H1 (cell line): Measurements from ENCODE around the gene C1orf56. TPM values are rescaled to one million over a fixed set of nuclear protein-coding genes. Genes with fewer than 3 reads are reported as not detected.

ENCODE experiments used
- CTCF ChIA-PET: fragments of 300-600 bp; sonication (Branson Sonifier 250); formaldehyde crosslinking; loops from one replicate; lab custom pipeline; 2021; ENCODE audit not compliant: partially characterized antibody; lab: Charles Lee
- POLR2A ChIA-PET: fragments of 300-600 bp; sonication (Branson Sonifier 250); formaldehyde crosslinking; loops from one replicate; lab custom pipeline; 2021; ENCODE audit warnings: inconsistent platforms; ENCODE audit not compliant: partially characterized antibody; lab: Charles Lee
- DNase-seq, 2 experiments: peaks; one replicate each; pipeline versions ENCODE4 v3.0.0 to v3.0.0-alpha.2; 2010 to 2022; ENCODE audit warnings: low spot score in 2 of 2, low read depth in 1 of 2, mixed read lengths in 1 of 2
- FAIRE-seq: peaks from 2 replicates; lab custom pipeline; 2011; peaks lifted over from hg19 to GRCh38; lab: Jason Lieb, UNC
- H2AFZ ChIP-seq: 2 replicates; pipeline ENCODE4 v1.8.1; 2012; ENCODE audit warnings: low read length, inconsistent platforms
- H2AK5ac ChIP-seq: 2 replicates; pipeline ENCODE4 v1.6.1; 2013; ENCODE audit warnings: low read depth, low read length
- H2BK120ac ChIP-seq: replicated peaks from 2 replicates; pipeline ENCODE3; 2013; ENCODE audit warnings: low read depth, low read length, inconsistent platforms
- H2BK12ac ChIP-seq: 2 replicates; pipeline ENCODE4 v1.6.1; 2013; ENCODE audit warnings: low read depth, low read length
- H2BK15ac ChIP-seq: 2 replicates; pipeline ENCODE4 v1.6.1; 2013; ENCODE audit warnings: low read length
- H2BK20ac ChIP-seq: 2 replicates; pipeline ENCODE4 v1.6.1; 2013; ENCODE audit warnings: low read length
- H2BK5ac ChIP-seq: 2 replicates; pipeline ENCODE4 v1.6.1; 2013; ENCODE audit warnings: low read depth, low read length
- H3K14ac ChIP-seq: 2 replicates; pipeline ENCODE4 v1.6.1; 2013; ENCODE audit warnings: inconsistent platforms; ENCODE audit not compliant: insufficient read length
- H3K18ac ChIP-seq: 2 replicates; pipeline ENCODE4 v1.6.1; 2013; ENCODE audit warnings: low read length; ENCODE audit errors: extremely low read depth
- H3K23ac ChIP-seq: 2 replicates; pipeline ENCODE4 v1.6.1; 2013; ENCODE audit warnings: inconsistent platforms; ENCODE audit not compliant: insufficient read length
- H3K23me2 ChIP-seq: 2 replicates; pipeline ENCODE4 v1.6.1; 2013; ENCODE audit warnings: low read depth, low read length
- H3K27ac ChIP-seq: 2 replicates; pipeline ENCODE4 v1.6.1; 2011; ENCODE audit warnings: low read depth, low read length, inconsistent platforms
- H3K27me3 ChIP-seq, 4 experiments: replicated peaks in 1 of 4; 1 replicate in 1 of 4; 2 replicates in 3 of 4; pipeline versions ENCODE4 v1.6.1 to v1.8.1; 2011 to 2013; ENCODE audit warnings: low read length in 3 of 4, mild to moderate bottlenecking in 3 of 4, inconsistent platforms in 2 of 4, mixed read lengths in 2 of 4, moderate library complexity in 1 of 4; ENCODE audit not compliant: control insufficient read depth in 3 of 4, insufficient read depth in 3 of 4; ENCODE audit errors: extremely low read depth in 1 of 4
- H3K36me3 ChIP-seq, 4 experiments: 2 replicates each; pipeline versions ENCODE4 v1.6.1 to v1.8.1; 2011 to 2013; ENCODE audit warnings: mild to moderate bottlenecking in 4 of 4, low read length in 3 of 4, moderate library complexity in 2 of 4, control low read depth in 1 of 4, inconsistent platforms in 1 of 4; ENCODE audit not compliant: insufficient read depth in 4 of 4, control insufficient read depth in 2 of 4
- H3K4ac ChIP-seq: replicated peaks from 2 replicates; pipeline ENCODE3; 2013; ENCODE audit warnings: low read length, low read depth, mixed read lengths, inconsistent platforms; ENCODE audit not compliant: insufficient read length
- H3K4me1 ChIP-seq, 4 experiments: replicated peaks in 1 of 4; 1 replicate in 1 of 4; 2 replicates in 3 of 4; pipeline versions ENCODE4 v1.6.1 to v1.8.1; 2011 to 2013; ENCODE audit warnings: low read length in 3 of 4, inconsistent platforms in 2 of 4, mixed read lengths in 1 of 4; ENCODE audit not compliant: insufficient read depth in 4 of 4, control insufficient read depth in 3 of 4
- H3K4me2 ChIP-seq, 2 experiments: 2 replicates each; pipeline versions ENCODE4 v1.6.1 to v1.8.1; 2011 to 2013; ENCODE audit warnings: low read depth in 2 of 2, low read length in 2 of 2, control low read depth in 1 of 2, inconsistent platforms in 1 of 2, mild to moderate bottlenecking in 1 of 2; ENCODE audit not compliant: insufficient read depth in 1 of 2
- H3K4me3 ChIP-seq, 4 experiments: fragments of 200-600, 300-600 bp in 1 of 4; sonication (generic), shearing (Covaris generic), sonication (Bioruptor Twin) in 1 of 4; 2 replicates each; pipeline versions ENCODE4 v1.5.1 to v1.8.1; 2011 to 2016; ENCODE audit warnings: low read length in 4 of 4, low read depth in 3 of 4, control low read depth in 2 of 4, inconsistent platforms in 2 of 4, mild to moderate bottlenecking in 2 of 4, mixed read lengths in 1 of 4, moderate library complexity in 1 of 4; ENCODE audit not compliant: insufficient read depth in 2 of 4; ENCODE audit errors: extremely low read depth in 1 of 4
- H3K56ac ChIP-seq: replicated peaks from 2 replicates; pipeline ENCODE3; 2013; ENCODE audit warnings: low read depth, mild to moderate bottlenecking, mixed read lengths, low read length, inconsistent platforms; ENCODE audit not compliant: insufficient read length
- H3K79me1 ChIP-seq: 2 replicates; pipeline ENCODE4 v1.6.1; 2013; ENCODE audit warnings: low read depth, low read length, control low read depth
- H3K79me2 ChIP-seq, 2 experiments: 2 replicates each; pipeline versions ENCODE4 v1.6.1 to v1.8.1; 2012 to 2013; ENCODE audit warnings: low read length in 2 of 2, mild to moderate bottlenecking in 2 of 2, inconsistent platforms in 1 of 2; ENCODE audit not compliant: insufficient read depth in 2 of 2, control insufficient read depth in 1 of 2
- H3K9ac ChIP-seq, 4 experiments: replicated peaks in 1 of 4; 1 replicate in 1 of 4; 2 replicates in 3 of 4; pipeline versions ENCODE4 v1.6.1 to v1.8.1; 2011 to 2013; ENCODE audit warnings: low read depth in 3 of 4, low read length in 3 of 4, control low read depth in 2 of 4, mild to moderate bottlenecking in 2 of 4, moderate library complexity in 2 of 4, inconsistent platforms in 1 of 4; ENCODE audit errors: extremely low read depth in 1 of 4
- H3K9me3 ChIP-seq, 2 experiments: 2 replicates each; pipeline versions ENCODE4 v1.6.1 to v1.8.1; 2012 to 2013; ENCODE audit warnings: mild to moderate bottlenecking in 2 of 2, moderate library complexity in 2 of 2, control low read depth in 1 of 2, inconsistent platforms in 1 of 2, low read depth in 1 of 2, low read length in 1 of 2, mixed read lengths in 1 of 2; ENCODE audit not compliant: insufficient read depth in 2 of 2
- H4K20me1 ChIP-seq, 2 experiments: replicated peaks in 1 of 2; 2 replicates each; pipeline versions ENCODE3 to v1.8.1; 2011 to 2013; ENCODE audit warnings: inconsistent platforms in 2 of 2, low read length in 2 of 2, mild to moderate bottlenecking in 1 of 2; ENCODE audit not compliant: insufficient read depth in 2 of 2, control insufficient read depth in 1 of 2
- H4K5ac ChIP-seq: 2 replicates; pipeline ENCODE4 v1.6.1; 2013; ENCODE audit warnings: low read length, low read depth, mixed read lengths, inconsistent platforms; ENCODE audit not compliant: insufficient read length
- H4K8ac ChIP-seq: 2 replicates; pipeline ENCODE4 v1.8.0; 2013; ENCODE audit warnings: mild to moderate bottlenecking, moderate library complexity, low read length, inconsistent platforms; ENCODE audit not compliant: insufficient read depth; ENCODE audit errors: extremely low read depth
- H4K91ac ChIP-seq: replicated peaks from 2 replicates; pipeline ENCODE3; 2013; ENCODE audit warnings: low read length, mixed read lengths, inconsistent platforms; ENCODE audit not compliant: insufficient read length
- CBX8 ChIP-seq: fragments of 300-800, 300-1000 bp; sonication (generic); IDR thresholded peaks from 2 replicates; pipeline ENCODE4 v1.7.1; 2016; ENCODE audit warnings: low read depth, low read length, borderline replicate concordance
- CHD2 ChIP-seq: IDR thresholded peaks from 2 replicates; pipeline ENCODE4 v1.6.1; 2012; ENCODE audit warnings: low read length, improper control_type of control experiment
- KDM4A ChIP-seq: IDR thresholded peaks from one replicate; pipeline ENCODE4 v1.7.1; 2012; ENCODE audit warnings: low read depth, mild to moderate bottlenecking, moderate library complexity, low read length, inconsistent platforms; ENCODE audit not compliant: severe bottlenecking
- MAX ChIP-seq: IDR thresholded peaks from 2 replicates; pipeline ENCODE4 v1.6.1; 2012; ENCODE audit warnings: inconsistent platforms
- PHF8 ChIP-seq: fragments of 200-600 bp; sonication (generic); conservative IDR thresholded peaks from 2 replicates; pipeline ENCODE4 v1.7.1; 2012; ENCODE audit warnings: low read depth, mild to moderate bottlenecking, inconsistent platforms, low read length, moderate library complexity
- POLR2AphosphoS5 ChIP-seq: IDR thresholded peaks from 2 replicates; pipeline ENCODE4 v1.6.1; 2011; ENCODE audit warnings: low read depth, low read length
- RBBP5 ChIP-seq: IDR thresholded peaks from 2 replicates; pipeline ENCODE4 v1.7.1; 2012; ENCODE audit warnings: low read depth, mild to moderate bottlenecking, inconsistent platforms, low read length, moderate library complexity, borderline replicate concordance
- SP1 ChIP-seq: IDR thresholded peaks from 2 replicates; pipeline ENCODE4 v1.6.1; 2011; ENCODE audit warnings: low read depth, low read length
- SRF ChIP-seq: IDR thresholded peaks from 2 replicates; pipeline ENCODE4 v1.6.1; 2011; ENCODE audit warnings: mild to moderate bottlenecking, low read depth, low read length, moderate library complexity
- WGBS, 2 experiments: shearing (Covaris generic) in 1 of 2; methylation state at CpG; one replicate each; pipeline versions ENCODE4 v1.1.6 to v1.1.7; 2013 to 2015; ENCODE audit warnings: low lambda C conversion rate in 2 of 2, mixed read lengths in 2 of 2, inconsistent platforms in 1 of 2, low coverage in 1 of 2, missing lambda C conversion rate in 1 of 2; ENCODE audit not compliant: insufficient replicate concordance in 2 of 2, insufficient coverage in 1 of 2, insufficient read length in 1 of 2; ENCODE audit errors: extremely low coverage in 1 of 2, missing lambda C conversion rate in 1 of 2; 5-methylcytosine and 5-hydroxymethylcytosine counted together
- polyA plus RNA-seq, 7 experiments: library from polyadenylated mRNA; depleted of rRNA in 3 of 7; stranded (reverse) in 5 of 7; unstranded in 2 of 7; fragments of >200 nt in 5 of 7; fragments of 200-250 nt in 2 of 7; gene quantifications; 1 replicate in 5 of 7; 2 replicates in 1 of 7; 4 replicates in 1 of 7; pipeline versions ENCODE4 v1.2.1 to v1.2.3, GENCODE V29; 2011 to 2013; ENCODE audit warnings: missing spikeins in 2 of 7, mixed read lengths in 2 of 7
- total RNA-seq: library from RNA; stranded (reverse); fragmentation: NEBNext Ultra II Directional; extraction: Animal tissue kit (Norgen Biotek cat#: 25700); gene quantifications from 2 replicates; pipeline ENCODE4 v1.2.1, GENCODE V29; 2021
- TF ChIP-seq, protein P1 (sequence below): IDR thresholded peaks from 2 replicates; pipeline ENCODE4 v1.6.1; 2011; ENCODE audit warnings: low read depth, mild to moderate bottlenecking, low read length; ENCODE audit not compliant: insufficient read depth

C1orf56 gene
- total and polyA plus RNA-seq, 2 of the 8 experiments (the other 6 are each of a cell fraction or from before 2014, with no cell fraction given), result 3.0 to 3.4 TPM

- Histone ChIP-seq H3K27ac (peak within 1 kb of the TSS; percentile 53), H2BK5ac (peak within 1 kb of the TSS; percentile 38; the same call in 1 of the 2 replicates), H3K36me3 (no peaks in the 10 kb centered on the region), H3K9me3 (no peaks in the 10 kb centered on the region), H3K56ac (no peak within 1 kb of the TSS), H2BK12ac (peak within 1 kb of the TSS; percentile 33), H2BK20ac (0 out of 2 replicates have a peak within 1 kb of the TSS, but pooled peaks have one; percentile 3), H4K20me1 (no peaks in the 10 kb centered on the region), H4K8ac (peak within 1 kb of the TSS; percentile 74), H3K18ac (peak within 1 kb of the TSS; percentile 64; the same call in 1 of the 2 replicates), H2BK15ac (no peak within 1 kb of the TSS; the same call in 1 of the 2 replicates), H3K9ac (peak within 1 kb of the TSS; percentile 51 to 80 (median 66)), H2AFZ (peak within 1 kb of the TSS; percentile 89), H3K4ac (no peak within 1 kb of the TSS), H3K4me2 (peak within 1 kb of the TSS; percentile 66 to 87), H3K4me1 (peaks cover 9 to 12% (median 9%) of the 10 kb centered on the region in 4 experiments; a peak in 6 of 7 replicates), H3K4me3 (peak within 1 kb of the TSS; percentile 77 to 94 (median 86)), H4K5ac (peak within 1 kb of the TSS; percentile 69), H3K79me1 (no peaks in the 10 kb centered on the region), H3K23ac (no peak within 1 kb of the TSS), H2AK5ac (no peak within 1 kb of the TSS; the same call in 1 of the 2 replicates), H3K79me2 (peaks cover 0 to 5% of the 10 kb centered on the region in 2 experiments; a peak in 2 of 4 replicates), H4K91ac (peak within 1 kb of the TSS; percentile 12), H3K14ac (no peak within 1 kb of the TSS), H2BK120ac (no peak within 1 kb of the TSS), H3K23me2 (peaks cover 5% of the 10 kb centered on the region), H3K27me3 (no peaks in the 10 kb centered on the region)
- ChIA-PET POLR2A (no interaction called here), CTCF (no interaction called here)
- DNase-seq (peak; percentile 91 to 97), FAIRE-seq (peak; percentile 7)
- 2% methylated on average over 69 of the region's 69 CpGs; no CpG with 5 or more reads in 1 of the 2 experiments for WGBS, 2 experiments
- TF ChIP-seq CHD2, result no peak; the same call in 1 of the 2 replicates
- peak; percentile 70 for TF ChIP-seq PHF8
- TF ChIP-seq CBX8, result no peak
- peak; percentile 77; the same call in 1 of the 2 replicates for TF ChIP-seq SP1
- peak; percentile 68; the same call in 1 of the 2 replicates for TF ChIP-seq MAX
- TF ChIP-seq POLR2AphosphoS5, result peak; percentile 35; the same call in 1 of the 2 replicates
- TF ChIP-seq KDM4A, result peak; percentile 58
- no peak for TF ChIP-seq SRF
- TF ChIP-seq RBBP5, result peak; percentile 86
- TF ChIP-seq, protein P1, sequence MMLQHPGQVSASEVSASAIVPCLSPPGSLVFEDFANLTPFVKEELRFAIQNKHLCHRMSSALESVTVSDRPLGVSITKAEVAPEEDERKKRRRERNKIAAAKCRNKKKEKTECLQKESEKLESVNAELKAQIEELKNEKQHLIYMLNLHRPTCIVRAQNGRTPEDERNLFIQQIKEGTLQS, result no peak
These were observed 39.0 kb upstream of the C1orf56 start, which contains the start of gene PRUNE1 for GRCh38 chr1:151008244-151009205. Gene PRUNE1, plus strand, starts transcription at chr1:151008449. Its CDS starts 184 bp downstream, at chr1:151008633.
